ENCODE data around the gene BICC1. TPM values are rescaled to one million over a fixed set of nuclear protein-coding genes. Genes with fewer than 3 reads are reported as not detected.

Gene BICC1
- total and polyA plus RNA-seq, 2 donors (not counting 3 experiments of a cell fraction or from before 2014, with no cell fraction given), result 0.06 to 0.29 TPM

DNA sequence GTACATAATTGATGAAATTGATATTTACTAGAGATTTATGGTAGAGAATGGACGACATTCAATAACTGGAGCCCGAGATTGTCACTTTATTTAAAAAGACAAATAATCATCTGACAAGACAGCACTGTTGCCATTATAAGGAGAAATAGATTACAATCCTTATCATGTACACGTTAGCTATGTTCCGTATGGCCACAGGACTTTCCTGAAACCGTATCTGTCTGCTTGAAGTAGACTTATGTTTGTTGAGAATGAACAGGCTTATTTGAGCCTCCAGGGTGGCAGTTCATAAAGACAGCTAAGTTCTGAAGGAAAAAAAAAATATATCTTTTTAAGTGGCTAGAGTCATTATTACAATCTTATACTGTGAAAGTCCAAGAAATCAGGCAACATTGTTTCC is 317.2 kb downstream of the BICC1 start:
- H3K4me2 ChIP-seq (ENCODE audit: insufficient read depth, low read length), result no peak overlapping the region
- no peak for FAIRE-seq
- ChIA-PET POLR2A (no interaction called here), CTCF (no interaction called here)
- dilution Hi-C loops (cut with MboI; ENCODE audit: extremely low pct_ligation_motif_present, low sequenced_read_pairs) (no loop called here), intact Hi-C loops (cut with micrococcal nuclease) (no loop called here)
- TF ChIP-seq, protein P1, sequence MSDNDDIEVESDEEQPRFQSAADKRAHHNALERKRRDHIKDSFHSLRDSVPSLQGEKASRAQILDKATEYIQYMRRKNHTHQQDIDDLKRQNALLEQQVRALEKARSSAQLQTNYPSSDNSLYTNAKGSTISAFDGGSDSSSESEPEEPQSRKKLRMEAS (IDR thresholded peaks at IDR 0.05; ENCODE audit: insufficient read depth, insufficient read length), result no peak
- TF ChIP-seq POLR2AphosphoS5 (IDR thresholded peaks at IDR 0.05; ENCODE audit: insufficient read depth, low read depth, low read length), result no peak
- TF ChIP-seq GATA2 (IDR thresholded peaks at IDR 0.05; ENCODE audit: insufficient read depth, insufficient read length, low read depth, low read length), result no peak
- TF ChIP-seq, protein P2, sequence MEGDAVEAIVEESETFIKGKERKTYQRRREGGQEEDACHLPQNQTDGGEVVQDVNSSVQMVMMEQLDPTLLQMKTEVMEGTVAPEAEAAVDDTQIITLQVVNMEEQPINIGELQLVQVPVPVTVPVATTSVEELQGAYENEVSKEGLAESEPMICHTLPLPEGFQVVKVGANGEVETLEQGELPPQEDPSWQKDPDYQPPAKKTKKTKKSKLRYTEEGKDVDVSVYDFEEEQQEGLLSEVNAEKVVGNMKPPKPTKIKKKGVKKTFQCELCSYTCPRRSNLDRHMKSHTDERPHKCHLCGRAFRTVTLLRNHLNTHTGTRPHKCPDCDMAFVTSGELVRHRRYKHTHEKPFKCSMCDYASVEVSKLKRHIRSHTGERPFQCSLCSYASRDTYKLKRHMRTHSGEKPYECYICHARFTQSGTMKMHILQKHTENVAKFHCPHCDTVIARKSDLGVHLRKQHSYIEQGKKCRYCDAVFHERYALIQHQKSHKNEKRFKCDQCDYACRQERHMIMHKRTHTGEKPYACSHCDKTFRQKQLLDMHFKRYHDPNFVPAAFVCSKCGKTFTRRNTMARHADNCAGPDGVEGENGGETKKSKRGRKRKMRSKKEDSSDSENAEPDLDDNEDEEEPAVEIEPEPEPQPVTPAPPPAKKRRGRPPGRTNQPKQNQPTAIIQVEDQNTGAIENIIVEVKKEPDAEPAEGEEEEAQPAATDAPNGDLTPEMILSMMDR (IDR thresholded peaks at IDR 0.05; ENCODE audit: extremely low read depth in 1 of 2, insufficient read depth in 1 of 2, low read depth in 1 of 2, low read length in 2 of 2), result no peak
- TF ChIP-seq JUN (IDR thresholded peaks at IDR 0.05; ENCODE audit: borderline replicate concordance, insufficient read depth, insufficient read length, low read depth), result no peak
- H3K9ac ChIP-seq (replicated peaks; ENCODE audit: extremely low read depth, insufficient read depth, low read length), result no peak overlapping the region
- no TSS peak for BruUV-seq (replicated peaks)
- no peaks in the 10 kb centered on the region for H3K27me3 ChIP-seq (ENCODE audit: control insufficient read depth in 2 of 2, insufficient read depth in 2 of 2, low read length in 2 of 2)
- no peaks in the 10 kb centered on the region for H4K20me1 ChIP-seq (replicated peaks; ENCODE audit: control insufficient read depth, extremely low read depth, insufficient read depth, low read length)
- no peak for DNase-seq (ENCODE audit: low read depth, low spot score)
- H3K79me2 ChIP-seq (ENCODE audit: control insufficient read depth, insufficient read depth, low read length), result no peaks in the 10 kb centered on the region
- no peaks in the 10 kb centered on the region for H3K36me3 ChIP-seq (ENCODE audit: control insufficient read depth in 2 of 2, extremely low read depth in 1 of 2, insufficient read depth in 2 of 2, low read length in 2 of 2)
- H3K27ac ChIP-seq (ENCODE audit: insufficient read depth, low read depth, low read length), result no peak overlapping the region
- no peaks in the 10 kb centered on the region for H3K9me1 ChIP-seq (replicated peaks; ENCODE audit: control insufficient read depth, extremely low read depth, insufficient read depth, low read length)
- no peak overlapping the region for H3K4me3 ChIP-seq (replicated peaks in 1 of 3; ENCODE audit: insufficient read depth in 1 of 3, low read depth in 1 of 3, low read length in 3 of 3)
- no peaks in the 10 kb centered on the region for H3K9me3 ChIP-seq (replicated peaks; ENCODE audit: control insufficient read depth, insufficient read depth, low read length)
- H2AFZ ChIP-seq (ENCODE audit: low read depth, low read length), result no peak overlapping the region
- no peaks in the 10 kb centered on the region for H3K4me1 ChIP-seq (ENCODE audit: control insufficient read depth, extremely low read depth, insufficient read depth, low read length)

DNA sequence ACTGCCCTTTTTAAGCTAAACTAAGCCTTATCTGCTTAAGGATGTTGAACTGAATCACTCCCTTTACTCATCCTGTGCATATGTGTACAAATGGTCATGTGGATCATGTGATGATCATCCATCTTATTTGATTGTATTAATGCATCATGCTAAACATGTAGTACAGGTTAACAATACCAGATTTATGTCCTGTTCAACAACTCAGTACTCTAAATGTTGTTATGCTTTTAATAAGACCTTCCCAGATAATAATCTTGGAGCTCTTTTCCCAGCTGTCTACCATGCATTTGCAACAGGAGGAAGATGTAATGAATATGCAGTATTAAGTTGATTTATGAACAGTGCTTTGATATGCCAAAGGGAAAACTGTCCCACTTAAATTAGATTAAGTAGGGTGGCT is 318.0 kb downstream of the BICC1 start:
- Histone ChIP-seq H3K27me3 (ENCODE audit: control insufficient read depth in 2 of 2, insufficient read depth in 2 of 2, low read length in 2 of 2) (no peaks in the 10 kb centered on the region), H3K4me1 (ENCODE audit: control insufficient read depth, extremely low read depth, insufficient read depth, low read length) (no peaks in the 10 kb centered on the region), H3K9me1 (replicated peaks; ENCODE audit: control insufficient read depth, extremely low read depth, insufficient read depth, low read length) (no peaks in the 10 kb centered on the region), H3K27ac (ENCODE audit: insufficient read depth, low read depth, low read length) (no peak overlapping the region), H3K9me3 (replicated peaks; ENCODE audit: control insufficient read depth, insufficient read depth, low read length) (no peaks in the 10 kb centered on the region), H3K4me2 (ENCODE audit: insufficient read depth, low read length) (no peak overlapping the region), H4K20me1 (replicated peaks; ENCODE audit: control insufficient read depth, extremely low read depth, insufficient read depth, low read length) (no peaks in the 10 kb centered on the region), H3K36me3 (ENCODE audit: control insufficient read depth in 2 of 2, extremely low read depth in 1 of 2, insufficient read depth in 2 of 2, low read length in 2 of 2) (no peaks in the 10 kb centered on the region), H3K9ac (replicated peaks; ENCODE audit: extremely low read depth, insufficient read depth, low read length) (no peak overlapping the region), H3K4me3 (replicated peaks in 1 of 3; ENCODE audit: insufficient read depth in 1 of 3, low read depth in 1 of 3, low read length in 3 of 3) (no peak overlapping the region), H3K79me2 (ENCODE audit: control insufficient read depth, insufficient read depth, low read length) (no peaks in the 10 kb centered on the region), H2AFZ (ENCODE audit: low read depth, low read length) (no peak overlapping the region)
- intact Hi-C loops (cut with micrococcal nuclease), result no loop called here
- dilution Hi-C loops (cut with MboI; ENCODE audit: extremely low pct_ligation_motif_present, low sequenced_read_pairs), result no loop called here
- TF ChIP-seq MYC (IDR thresholded peaks at IDR 0.05; ENCODE audit: low read depth, low read length) (no peak), JUN (IDR thresholded peaks at IDR 0.05; ENCODE audit: borderline replicate concordance, insufficient read depth, insufficient read length, low read depth) (no peak), FOS (IDR thresholded peaks at IDR 0.05; ENCODE audit: borderline replicate concordance, insufficient read depth, low read length) (no peak), GATA2 (IDR thresholded peaks at IDR 0.05; ENCODE audit: insufficient read depth, insufficient read length, low read depth, low read length) (no peak), POLR2A (IDR thresholded peaks at IDR 0.05; ENCODE audit: low read depth, low read length) (no peak), POLR2AphosphoS5 (IDR thresholded peaks at IDR 0.05; ENCODE audit: insufficient read depth, low read depth, low read length) (no peak), EZH2 (IDR thresholded peaks at IDR 0.05; ENCODE audit: borderline replicate concordance, low read depth, low read length, severe bottlenecking) (no peak)
- TF ChIP-seq, protein P2 (IDR thresholded peaks at IDR 0.05; ENCODE audit: extremely low read depth in 1 of 2, insufficient read depth in 1 of 2, low read depth in 1 of 2, low read length in 2 of 2), result no peak
- TF ChIP-seq, protein P1 (IDR thresholded peaks at IDR 0.05; ENCODE audit: insufficient read depth, insufficient read length), result no peak
- FAIRE-seq (no peak), DNase-seq (ENCODE audit: low read depth, low spot score) (no peak)
- BruUV-seq (replicated peaks), result no TSS peak
- ChIA-PET CTCF (no interaction called here), POLR2A (no interaction called here)
